NCI-H146 treated with DMSO at 0.1 percent for 48 hours (cell line): ENCODE results near the gene RPL14.
"Not testable (repeated sequence)": the region's sequence is repeated elsewhere in the genome, so short reads cannot be mapped to it uniquely, and the experiment has no call there.

Source experiments
- DNase-seq: peaks from one replicate; lab custom pipeline; 2025; ENCODE audit not compliant: unreplicated experiment; lab: John Stamatoyannopoulos, UW

RPL14 gene

DNA sequence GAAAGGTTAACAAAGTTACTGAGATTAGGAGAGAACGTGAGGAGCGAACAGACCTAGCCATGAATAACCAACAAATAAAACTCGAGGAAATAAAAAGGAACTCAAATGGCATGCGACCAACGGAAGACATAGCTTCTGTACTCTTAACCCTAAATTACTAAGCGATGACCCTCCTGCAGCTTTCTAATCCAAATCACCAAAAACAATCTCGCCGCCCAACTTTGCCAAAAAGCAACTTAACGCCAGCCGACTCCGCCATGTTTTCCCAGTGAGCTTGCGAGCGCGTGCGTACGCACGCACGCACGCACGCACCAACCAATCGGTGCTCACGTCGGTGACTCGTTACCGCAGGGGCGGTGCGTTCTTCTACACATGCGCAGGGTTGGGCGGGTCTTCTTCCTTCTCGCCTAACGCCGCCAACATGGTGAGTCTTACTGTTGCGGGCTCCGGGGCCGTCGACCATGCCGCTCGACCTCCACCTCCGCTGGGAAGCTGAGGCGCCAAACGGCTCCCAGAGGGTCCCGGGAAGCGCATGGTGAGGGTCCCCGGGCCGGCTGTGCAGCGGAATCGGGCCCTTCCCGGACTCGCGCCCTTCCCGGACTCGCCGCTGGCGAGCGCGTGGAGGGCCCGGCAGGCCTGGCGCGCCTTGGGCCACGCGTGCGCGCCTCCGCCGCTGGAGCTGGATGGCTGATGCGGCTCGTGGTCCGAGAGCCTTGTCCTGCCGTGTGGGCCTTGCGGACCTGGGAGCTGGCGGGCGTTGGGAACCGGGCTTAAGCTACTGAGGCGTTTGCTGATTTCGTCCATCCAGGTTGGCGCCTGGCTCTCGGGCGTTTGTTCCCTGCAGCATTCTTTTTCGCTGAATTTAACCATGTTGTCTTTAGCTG lies at the start of gene RPL14:
TSS of gene RPL14 (plus strand) at position 400 of the 884 bp plus-strand sequence. CDS start at position 533, 133 bp downstream.
- DNase-seq: peak; percentile 53

DNA sequence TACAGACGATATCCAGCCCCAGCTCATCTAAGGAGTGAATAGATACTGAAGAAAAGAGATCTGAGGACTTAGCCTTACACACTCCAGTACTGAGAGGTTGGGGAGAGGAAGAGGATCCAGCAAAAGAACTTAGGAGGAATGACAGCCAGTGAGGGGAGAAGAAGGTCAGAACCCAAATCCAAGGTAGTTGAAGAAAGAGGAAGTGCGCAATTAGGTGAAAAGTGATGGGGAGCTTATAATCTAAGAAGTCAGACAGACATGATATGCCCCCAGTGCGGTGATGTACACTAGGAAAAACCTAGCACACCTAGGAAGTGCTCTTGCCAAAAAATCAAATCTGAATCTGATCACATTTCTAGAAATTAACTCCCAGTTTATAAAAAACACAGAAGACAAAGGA lies 49.5 kb upstream of the RPL14 start:
- DNase-seq: no peak

DNA sequence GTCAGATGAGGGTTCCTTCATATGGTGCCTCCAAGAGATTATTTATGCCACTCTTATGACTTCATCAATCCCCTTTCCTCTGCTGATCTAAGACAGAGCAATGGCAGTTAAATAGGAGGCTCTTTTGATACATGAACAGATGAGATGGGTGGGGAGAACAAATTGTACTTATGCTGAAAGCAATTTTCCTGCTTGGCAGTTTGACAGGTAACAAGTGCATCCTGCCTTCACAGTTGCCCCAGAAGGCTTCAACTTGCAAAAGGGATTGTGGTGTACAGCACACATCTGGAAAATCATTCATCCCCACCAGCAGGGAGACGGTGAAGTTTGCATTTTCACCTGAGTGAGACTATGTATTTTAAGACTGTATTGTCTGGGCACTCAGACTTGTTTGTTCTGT lies 42.9 kb upstream of the RPL14 start:
- no peak for DNase-seq

DNA sequence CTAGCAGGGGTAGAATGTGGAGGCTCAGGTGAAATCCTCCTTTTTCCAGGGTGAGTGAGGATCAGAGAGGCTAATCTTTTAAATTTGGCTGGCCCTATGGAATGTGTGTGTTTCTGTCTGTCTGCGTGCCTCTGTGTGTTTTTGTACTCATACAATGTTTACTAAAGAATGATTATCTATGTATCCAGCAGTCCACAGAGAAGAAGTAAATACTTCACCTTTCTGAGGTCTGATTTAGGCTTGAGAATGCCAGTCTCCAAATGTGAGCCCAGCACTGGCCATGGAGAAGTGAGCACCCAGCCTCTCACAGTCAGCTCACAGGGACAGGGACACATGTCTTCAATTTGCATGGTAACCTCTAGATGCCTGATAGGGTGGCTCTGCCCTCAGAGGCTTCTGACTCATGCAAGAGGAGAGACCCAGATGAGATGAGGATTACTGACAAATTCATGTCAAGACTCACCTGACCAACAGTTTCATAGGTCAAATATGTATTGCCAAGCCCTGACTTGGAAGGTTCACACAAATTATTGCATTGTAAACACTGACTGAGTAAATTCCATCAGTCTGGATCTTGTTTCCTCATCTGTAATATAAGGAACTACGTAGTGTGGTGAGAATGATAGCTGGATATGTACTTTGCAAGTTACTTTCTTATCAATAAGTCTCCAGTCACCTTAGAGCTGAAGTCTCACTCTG lies 39.1 kb upstream of the RPL14 start:
- DNase-seq: no peak

DNA sequence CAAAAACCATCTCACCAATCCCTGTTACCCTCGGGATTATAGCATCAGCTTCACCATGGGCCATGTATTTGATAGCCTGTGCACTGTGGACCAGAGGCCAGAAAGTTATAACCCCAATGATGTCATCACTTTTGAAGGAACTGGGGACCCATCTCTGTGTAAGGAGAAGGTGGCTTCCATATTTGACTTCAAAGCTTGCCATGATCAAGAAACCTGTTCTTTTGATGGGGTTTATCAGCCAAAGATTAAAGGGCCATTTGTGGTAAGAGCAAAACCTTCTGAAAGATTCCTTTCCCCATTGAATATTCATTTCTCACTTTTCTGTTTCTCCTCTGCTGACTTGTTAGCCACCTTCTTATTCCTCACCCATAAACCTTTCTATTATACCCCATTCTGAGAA lies 34.3 kb upstream of the RPL14 start:
- DNase-seq: no peak

DNA sequence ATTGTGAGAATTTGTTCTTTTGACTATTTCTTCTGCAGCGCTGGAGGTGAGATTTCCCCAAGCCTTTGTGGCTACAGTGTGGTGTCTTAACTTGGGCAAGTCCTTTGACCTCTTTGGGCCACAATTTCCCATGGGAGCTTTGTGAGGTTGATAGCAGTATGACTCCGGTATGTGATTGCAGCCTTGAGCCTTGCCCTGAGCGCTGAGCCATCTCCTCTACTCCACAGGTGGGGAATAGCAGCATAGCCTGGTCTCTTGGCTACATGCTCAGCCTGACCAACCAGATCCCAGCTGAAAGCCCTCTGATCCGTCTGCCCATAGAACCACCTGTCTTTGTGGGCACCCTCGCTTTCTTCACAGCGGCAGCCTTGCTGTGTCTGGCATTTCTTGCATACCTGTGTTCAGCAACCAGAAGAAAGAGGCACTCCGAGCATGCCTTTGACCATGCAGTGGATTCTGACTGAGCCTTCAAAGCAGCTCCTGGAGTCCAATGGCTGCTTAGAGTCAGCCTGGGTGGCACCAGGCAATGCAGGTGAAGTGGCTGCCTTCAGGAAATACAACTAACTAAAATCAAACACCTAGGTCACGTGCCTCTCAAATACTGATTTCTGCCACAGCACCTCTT lies 30.0 kb upstream of the RPL14 start:
- DNase-seq: no peak

DNA sequence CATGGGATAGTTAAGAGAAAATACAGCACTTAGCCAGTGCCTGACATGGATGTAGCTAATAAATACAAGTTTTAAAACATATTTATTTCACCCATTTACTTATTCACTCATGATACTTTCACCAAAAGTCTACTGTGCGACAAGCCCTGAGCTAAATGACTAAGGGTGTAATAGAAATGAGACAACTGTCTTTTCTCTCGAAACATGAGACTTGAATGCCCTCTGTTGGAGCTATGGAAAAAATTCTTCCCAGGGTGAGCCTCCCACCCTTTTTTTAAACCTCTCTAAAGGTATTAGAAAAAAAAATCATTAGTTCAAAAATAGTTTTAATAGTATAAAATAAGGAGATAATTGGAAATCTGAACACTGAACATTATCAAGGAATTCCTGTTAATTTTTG lies 24.3 kb upstream of the RPL14 start:
- DNase-seq: no peak

DNA sequence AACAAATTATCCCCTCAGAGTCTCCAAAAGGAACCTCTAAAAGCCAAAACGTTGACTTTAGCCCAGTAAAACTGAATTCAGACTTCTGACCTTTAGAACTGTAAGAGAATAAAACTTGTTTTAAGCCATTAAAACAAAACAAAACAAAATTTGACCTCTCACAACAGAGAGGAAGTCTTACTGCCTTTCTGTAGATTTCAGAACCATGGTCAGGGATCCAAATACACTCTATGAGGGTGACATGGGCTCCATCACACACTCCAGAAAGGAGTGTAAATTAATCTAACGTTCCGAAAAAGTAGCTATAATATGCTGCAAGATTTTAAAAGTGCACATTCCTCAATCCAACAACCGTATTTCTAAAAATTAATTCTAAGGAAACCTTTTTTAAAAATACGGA lies 19.2 kb upstream of the RPL14 start:
- DNase-seq: no peak

DNA sequence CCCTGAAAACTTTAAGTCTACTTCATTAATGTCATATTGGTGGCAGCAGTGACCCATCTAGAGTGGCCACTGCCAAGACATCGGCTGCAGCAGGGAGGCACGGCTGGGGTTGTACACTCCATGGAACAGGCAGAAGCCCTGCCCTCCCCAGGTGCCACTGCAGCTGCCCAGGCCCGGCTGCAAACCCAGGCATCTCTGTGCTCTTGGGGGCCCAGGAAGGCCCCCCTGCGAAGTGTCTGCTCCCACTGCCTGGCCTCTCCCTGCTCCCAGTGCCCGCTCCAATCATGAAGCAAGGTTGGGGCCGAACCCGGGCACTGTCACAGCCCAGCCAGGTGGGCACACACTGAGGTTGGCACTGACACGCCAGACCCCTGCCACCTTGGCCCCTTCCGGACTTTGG lies 12.1 kb upstream of the RPL14 start:
- DNase-seq: no peak

DNA sequence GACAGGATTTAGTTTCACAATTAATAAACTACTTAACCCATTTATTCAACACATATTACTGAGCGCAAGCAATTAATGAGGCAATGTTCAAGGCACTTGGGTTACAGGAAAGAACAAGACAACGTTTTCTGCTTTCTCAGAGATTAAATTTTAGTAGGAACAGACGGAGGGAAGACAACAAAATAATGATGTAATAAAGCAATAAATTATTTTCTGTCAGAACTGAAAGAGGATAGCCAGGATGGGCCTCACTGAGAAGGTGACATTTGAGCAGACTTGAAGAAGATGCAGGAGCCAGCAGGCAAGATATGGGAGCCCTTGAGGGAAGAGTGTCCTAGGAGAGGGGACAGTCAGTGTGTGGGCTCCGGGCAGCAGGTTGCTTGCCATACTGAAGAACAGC lies 11.3 kb upstream of the RPL14 start:
- DNase-seq: no peak

DNA sequence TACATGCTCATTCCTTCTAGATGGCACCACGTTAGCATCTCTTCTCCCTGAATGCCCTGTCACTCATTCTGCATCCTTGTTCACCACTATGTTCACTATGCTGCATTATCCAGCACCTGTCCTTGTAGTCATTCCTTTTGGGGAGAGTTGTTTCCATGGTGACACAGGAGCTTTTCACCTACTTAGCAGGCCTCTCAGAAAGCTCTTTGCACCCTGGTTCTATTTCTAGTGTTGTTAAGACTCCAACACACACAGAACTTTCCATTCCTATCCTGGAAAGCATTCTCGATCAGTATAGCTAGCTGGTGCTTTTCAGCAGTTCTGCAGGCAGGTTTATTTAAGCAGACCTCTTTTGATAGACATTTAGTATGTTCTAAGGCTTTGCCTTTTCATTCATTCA lies 6.7 kb upstream of the RPL14 start:
- no peak for DNase-seq

DNA sequence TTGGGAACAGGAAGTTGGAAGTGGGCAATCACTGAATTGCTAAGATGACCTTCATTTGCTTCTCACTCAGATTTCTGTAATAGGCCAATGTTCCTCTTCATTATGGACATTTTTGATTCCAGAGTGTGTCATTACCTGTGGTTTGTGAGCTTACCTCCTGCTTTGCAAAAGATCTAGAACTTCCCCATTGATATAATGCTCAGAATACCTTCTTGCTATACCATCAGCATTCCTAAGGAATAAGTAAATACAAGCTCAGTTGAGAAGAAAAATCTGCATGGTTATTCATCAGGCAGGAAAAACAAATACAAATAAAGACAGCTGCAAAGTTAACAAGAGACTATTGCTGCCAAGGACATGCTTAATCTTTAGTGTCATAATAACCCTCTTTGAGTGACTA lies 5.6 kb upstream of the RPL14 start:
- DNase-seq: no peak

DNA sequence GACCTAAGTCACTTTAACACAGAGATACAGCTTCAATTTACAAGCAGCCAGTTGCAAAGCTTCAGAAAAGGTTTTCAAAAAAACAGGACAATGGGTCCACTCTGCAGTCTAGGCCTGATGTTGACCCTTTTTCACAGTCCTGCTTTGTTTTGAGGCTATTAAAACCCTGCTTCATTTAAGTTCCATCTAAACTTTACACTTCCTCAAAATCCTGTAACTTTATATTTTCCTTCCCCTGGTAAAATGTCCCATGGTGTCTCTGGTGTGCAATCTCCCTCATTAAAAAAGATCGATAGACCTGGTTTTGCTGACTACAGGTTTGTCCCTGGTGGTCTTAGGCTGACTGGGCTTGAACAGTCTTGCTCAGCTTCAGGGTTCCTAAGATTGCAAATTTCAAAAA lies 5.1 kb upstream of the RPL14 start:
- DNase-seq: no peak

DNA sequence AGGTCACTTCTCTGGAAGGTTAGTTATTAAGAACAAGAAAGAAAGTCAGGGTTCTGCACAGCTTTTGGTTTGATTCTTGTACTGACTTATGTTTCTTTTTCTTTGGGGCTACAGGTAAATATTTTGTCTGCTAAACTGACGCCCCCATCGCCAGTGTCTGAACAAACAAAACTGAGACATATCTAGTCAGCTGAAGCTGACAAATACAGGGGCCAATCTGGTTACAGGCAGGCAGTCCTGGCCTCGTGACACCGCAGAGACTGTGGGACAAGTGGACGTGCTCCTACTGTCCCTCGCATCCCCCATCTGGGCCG lies 4.6 kb upstream of the RPL14 start:
- DNase-seq: no peak

DNA sequence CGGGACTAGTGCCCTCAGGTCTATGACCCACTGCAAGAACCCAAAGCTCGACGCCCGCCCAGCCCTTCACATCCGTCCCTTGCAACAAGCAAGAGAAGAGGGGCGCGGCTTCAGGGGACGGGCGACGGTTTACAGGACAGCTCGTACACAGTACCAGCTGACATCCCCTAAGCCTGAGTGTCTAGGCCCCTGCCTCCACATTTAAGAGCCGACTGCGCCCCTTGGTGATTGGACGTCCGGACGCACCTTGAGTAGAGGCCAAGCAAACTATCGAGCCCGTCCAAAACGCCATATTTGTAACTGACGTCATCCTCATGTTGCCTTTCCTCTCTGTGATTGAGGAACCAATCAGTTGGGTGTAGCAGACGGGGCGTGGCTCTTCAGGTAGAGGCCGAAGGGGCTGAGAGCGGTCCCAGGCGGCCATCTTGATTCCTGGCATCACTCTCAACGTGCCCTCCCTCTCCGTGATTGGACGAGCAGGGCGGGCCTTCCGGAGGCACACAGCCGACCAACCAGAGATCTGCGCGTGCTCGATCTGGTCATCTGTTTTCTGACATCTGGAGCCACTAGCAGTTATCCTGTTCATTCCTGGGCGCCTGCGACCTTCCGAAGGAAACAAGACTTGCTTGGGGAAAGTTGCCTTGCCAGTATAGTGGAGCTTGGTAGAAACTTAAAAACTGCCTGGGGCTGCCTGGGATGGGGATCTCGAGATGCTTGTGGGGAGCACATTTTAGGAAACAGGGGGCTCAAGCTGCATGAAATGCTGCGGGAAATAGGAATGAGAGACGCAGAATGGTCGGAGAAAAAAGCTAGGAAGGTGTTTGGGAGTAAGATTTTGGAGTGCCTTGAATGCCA lies 4.0 kb upstream of the RPL14 start:
- peak; percentile 92 for DNase-seq

DNA sequence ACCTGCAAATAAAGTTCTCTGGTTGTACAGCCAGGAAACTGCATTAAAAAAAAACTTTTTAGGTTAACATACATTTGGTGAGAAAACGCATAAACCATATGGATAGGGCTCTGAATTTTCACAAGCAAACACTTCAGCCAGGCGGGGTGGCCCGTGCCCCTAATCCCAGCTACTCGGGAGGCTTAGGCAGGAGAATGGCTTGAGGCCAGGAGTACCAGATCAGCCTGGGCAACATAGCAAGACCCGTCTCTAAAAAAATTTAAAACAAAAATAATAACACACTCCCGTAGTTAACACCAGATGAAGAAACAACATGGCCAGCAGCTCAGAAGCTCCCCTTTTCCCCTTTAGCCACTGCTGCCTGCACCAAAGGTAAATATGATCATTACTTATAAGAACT lies 3.2 kb upstream of the RPL14 start:
- DNase-seq: no peak

DNA sequence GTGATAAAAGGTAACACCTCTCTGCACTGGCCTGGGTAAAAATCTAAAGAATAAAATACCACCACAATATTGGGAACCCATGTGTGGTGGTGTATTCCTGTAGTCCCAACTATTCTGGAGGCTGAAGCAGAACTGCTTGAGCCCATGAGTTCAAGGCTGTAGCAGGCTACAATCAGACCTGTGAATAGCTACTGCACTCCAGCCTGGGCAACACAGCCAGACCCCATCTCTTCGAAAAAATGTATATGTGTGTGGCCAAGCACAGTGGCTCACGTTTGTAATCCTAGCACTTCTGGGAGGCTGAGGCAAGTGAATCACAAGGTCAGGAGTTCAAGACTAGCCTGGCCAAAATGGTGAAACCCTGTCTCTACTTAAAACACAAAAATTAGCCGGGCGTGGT lies 1.8 kb upstream of the RPL14 start:
- no peak for DNase-seq

DNA sequence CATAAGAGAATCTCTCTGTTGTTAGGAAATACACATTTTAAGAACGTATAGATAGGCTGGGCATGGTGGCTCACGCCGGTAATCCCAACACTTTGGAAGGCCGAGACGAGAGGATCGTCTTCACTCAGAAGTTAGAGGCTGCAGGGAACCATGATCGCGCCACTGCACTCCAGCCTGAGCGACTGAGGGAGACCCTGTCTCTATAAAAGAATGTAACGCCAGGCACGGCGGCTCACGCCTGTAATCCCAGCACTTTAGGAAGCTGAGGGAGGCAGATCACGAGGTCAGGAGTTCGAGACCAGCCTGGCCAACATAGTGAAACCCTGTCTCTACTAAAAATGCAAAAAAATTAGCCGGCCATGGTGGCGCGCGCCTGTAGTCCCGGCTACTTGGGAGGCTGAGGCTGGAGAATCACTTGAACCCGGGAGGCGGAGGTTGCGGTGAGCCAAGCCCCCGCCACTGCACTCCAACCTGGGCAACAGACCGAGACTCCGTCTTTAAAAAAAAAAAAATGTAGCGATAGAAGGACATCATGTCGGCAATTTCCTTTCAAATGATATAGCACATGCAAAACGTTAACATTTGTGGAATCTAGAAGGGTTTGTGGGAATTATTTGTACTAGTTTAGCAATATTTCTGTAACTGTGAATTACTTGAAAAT lies 730 bp upstream of the RPL14 start:
- DNase-seq: no peak

DNA sequence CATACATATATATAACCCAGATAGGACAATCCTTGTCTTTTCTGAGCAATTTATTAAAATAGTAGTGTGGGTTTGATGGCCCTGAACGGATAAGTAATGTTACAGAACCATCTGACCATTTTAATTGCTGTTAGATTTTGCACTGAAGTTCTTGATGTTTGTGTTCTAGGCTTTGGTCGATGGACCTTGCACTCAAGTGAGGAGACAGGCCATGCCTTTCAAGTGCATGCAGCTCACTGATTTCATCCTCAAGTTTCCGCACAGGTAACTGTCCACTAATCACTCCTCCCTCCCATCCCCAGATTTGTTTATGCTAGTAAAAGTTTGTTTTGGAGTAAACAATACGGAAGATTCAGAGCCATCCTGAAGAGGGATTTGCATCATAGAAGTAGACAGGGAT lies 1.3 kb downstream of the RPL14 start:
- DNase-seq: no peak

DNA sequence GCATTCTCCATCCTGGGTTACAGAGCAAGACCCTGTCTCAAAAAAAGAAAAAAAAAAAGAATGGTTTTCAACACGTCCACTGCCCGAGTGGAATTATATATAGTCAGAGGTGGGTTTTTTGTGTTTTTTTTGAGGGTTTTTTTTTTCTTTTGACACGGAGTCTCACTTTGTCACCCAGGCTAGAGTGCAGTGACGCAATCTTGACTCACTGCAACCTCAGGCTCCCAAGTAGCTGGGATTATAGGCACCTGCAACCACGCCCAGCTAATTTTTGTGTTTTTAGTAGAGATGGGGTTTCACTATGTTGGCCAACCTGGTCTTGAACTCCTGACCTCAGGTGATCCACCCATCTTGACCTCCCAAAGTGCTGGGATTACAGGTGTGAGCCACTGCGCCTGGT lies 3.3 kb downstream of the RPL14 start:
- DNase-seq: not testable (repeated sequence)

DNA sequence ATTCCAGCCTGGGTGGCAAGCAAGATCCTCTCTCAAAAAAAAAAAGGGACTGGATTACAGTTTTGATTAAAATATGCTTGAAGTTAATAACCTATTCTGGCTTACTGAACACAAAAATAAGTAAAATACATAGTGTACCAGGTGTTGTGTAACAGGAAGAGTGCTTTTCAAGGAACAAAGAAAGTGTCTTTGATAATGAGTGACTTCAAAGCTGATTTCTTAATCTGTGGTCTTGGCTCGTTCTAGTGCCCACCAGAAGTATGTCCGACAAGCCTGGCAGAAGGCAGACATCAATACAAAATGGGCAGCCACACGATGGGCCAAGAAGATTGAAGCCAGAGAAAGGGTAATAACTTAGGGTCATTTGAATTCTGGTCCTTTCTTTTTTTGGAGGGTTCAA lies 4.0 kb downstream of the RPL14 start:
- no peak for DNase-seq
